Activated CD8-positive, alpha-beta memory T cell treated with anti-CD3 and anti-CD28 coated beads, Interleukin-2, amount 50 U/mL, for 1 hour (primary cell): Measurements from ENCODE around the gene TRAPPC8.
"Not testable (repeated sequence)": the region's sequence is repeated elsewhere in the genome, so short reads cannot be mapped to it uniquely, and the experiment has no call there.

Experiments used
- DNase-seq: peaks from one replicate; pipeline ENCODE4 v3.0.0-alpha.2; 2020; ENCODE audit errors: extremely low read depth

Gene TRAPPC8

GRCh38 chr18:31942999-31943877 lies at the start of gene TRAPPC8:
Gene TRAPPC8, minus strand, starts transcription at chr18:31943128. Its CDS starts 364 bp downstream, at chr18:31942764.
- peak; percentile 86 for DNase-seq

DNA sequence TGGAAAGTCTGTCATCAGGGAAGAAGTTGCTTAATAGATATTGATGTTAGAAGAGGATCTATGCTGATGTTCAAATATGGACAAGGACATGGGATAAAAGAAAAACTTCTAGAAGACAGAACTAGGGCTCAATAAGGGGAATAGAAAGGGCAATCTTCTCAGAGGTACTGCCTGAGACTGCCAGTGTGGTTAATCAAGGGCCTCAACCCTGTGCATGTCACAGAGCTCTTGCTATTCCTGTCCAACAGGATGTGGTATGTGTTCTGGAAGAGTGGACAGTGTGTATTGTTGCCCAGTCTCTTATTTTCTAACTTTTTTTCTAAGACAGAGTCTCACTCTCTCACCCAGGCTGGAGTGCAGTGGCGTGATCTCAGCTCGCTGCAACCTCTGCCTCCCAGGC lies 47.9 kb upstream of the TRAPPC8 start:
- DNase-seq = no peak

DNA sequence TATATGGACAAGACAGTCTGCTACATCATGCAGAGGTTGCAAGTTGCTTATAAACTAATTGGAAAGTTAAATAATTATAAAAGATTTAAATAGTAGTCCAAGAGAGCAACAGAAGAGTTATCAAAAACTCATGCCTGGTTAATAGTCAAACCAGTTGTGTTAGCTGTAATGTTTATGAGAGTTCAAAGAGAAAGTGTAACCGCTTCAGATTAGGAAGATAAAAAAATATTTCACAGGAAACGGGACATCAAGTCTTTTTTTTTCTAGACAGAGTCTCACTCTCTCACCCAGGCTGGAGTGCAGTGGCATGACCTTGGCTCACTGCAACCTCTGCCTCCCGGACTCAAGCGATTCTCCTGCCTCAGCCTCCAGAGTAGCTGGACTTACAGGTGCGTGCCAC lies 41.0 kb upstream of the TRAPPC8 start:
- DNase-seq = no peak

- no peak for DNase-seq
These were observed 40.1 kb upstream of the TRAPPC8 start for GRCh38 chr18:31983020-31983419.

GRCh38 chr18:31980863-31981262 lies 37.9 kb upstream of the TRAPPC8 start:
- DNase-seq = no peak

DNA sequence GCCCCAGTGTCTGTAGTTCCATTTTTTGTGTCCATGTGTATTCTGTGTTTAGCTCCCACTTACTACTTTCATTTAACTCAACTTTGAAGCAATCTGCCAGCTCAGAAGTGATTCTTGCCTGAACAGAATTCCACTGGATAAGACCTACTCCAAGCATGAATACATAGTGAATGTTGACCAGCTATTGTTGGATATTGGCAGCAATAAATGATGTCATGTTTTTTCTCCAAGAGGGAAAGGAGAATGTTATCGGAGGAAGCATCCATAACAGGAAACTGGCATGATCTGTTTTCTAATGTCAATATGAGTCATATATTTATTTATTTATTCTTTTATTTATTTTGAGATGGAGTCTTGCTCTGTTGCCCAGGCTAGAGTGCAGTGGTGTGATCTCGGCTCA lies 36.8 kb upstream of the TRAPPC8 start:
- no peak for DNase-seq

- DNase-seq = no peak
These were observed 35.7 kb upstream of the TRAPPC8 start for GRCh38 chr18:31978616-31979015.

DNA sequence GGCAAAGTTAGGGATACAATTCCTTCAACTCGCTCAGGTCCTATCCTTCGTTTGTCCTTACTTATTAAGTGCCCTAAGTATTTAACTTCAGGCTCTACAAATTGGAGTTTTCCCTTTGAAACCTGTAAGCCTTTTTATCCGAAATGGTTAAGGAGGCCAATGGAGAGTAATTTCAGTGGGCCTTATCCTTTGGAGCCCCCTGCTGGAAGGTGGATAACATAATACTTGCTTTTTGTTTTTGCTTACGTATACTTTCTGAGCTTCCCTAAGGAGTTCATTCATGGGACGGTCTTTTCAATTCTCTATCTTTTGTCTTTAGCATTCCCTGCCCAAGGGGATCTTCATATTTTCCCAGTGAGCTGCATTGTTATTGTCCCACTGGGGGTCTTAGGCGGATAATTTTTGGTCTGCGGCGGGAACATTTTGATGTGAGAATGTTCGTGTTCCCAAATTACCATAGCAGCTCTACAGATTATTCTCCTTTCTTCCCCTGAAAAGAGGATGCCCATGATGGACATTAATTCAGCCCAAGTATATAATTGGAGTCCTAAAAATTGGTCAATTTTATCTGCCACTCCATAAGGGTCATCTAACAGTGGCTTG lies 34.4 kb upstream of the TRAPPC8 start:
- no peak for DNase-seq

DNA sequence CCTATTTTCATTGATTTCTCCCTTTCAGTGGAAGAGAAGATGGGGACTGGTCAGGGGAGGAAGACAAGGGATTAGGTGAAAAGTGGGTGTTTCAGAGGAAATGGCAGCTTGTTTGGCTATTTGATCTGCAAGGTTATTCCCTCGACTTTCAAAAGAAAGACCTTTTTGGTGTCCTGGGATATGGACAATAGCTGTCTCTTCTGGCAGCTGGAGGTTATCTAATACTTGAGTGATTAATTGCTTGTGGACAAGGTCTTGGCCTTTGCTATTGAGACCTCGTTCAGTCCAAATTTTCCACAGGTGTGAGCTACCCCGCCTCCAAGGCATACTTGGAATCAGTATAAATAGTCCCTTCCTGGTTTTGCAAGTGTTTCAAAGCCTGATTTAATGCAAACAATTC lies 33.3 kb upstream of the TRAPPC8 start:
- no peak for DNase-seq

GRCh38 chr18:31973929-31974546 lies 31.1 kb upstream of the TRAPPC8 start:
- DNase-seq = no peak

GRCh38 chr18:31970617-31971016 lies 27.7 kb upstream of the TRAPPC8 start:
- DNase-seq = no peak

DNA sequence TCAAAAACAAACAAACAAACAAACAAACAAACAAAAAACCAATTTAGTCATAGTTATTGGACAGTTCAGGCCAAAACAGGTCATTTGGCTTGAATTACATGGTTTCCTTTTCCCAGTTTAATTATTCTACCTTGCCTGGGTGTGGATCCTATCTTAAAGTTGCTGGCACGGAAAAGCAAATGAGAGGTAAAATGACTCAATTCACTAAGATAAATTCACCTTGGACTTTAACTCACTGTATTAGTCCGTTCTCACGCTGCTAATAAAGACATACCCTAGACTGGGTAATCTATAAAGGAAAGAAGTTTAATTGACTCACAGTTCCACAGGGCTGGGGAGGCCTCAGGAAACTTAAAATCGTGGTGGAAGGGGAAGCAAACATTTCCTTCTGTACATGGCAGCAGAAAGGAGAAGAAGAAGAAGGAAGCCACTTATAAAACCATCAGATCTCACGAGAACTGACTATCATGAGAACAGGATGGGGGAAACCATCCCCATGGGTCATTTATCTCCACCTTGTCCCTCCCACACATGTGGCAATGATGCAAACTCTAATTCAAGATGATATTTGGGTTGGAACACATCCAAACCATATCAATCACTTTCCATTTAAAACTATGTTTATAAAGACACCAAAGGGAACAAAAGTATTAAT lies 22.5 kb upstream of the TRAPPC8 start:
- DNase-seq = no peak

GRCh38 chr18:31957728-31958127 lies 14.8 kb upstream of the TRAPPC8 start:
- no peak for DNase-seq

DNA sequence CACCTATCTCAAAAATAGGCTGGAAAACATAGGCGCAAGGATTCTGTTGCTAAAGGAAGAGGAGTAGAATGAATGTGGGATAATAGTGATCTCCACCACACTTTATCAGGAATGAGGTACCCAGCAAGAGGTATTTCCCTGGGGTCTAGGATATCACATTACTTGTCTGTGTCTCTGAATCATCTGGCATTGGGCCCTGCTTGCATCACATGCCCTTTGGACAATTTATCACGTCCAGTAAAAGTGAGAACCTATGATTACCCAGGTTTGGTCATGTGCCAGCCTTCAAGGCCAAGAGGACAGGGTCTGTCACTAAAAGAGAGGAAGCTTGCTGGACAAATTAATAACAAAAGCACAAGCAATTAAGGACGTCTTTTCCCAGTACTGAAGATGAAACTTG lies 11.4 kb upstream of the TRAPPC8 start:
- DNase-seq = no peak

DNA sequence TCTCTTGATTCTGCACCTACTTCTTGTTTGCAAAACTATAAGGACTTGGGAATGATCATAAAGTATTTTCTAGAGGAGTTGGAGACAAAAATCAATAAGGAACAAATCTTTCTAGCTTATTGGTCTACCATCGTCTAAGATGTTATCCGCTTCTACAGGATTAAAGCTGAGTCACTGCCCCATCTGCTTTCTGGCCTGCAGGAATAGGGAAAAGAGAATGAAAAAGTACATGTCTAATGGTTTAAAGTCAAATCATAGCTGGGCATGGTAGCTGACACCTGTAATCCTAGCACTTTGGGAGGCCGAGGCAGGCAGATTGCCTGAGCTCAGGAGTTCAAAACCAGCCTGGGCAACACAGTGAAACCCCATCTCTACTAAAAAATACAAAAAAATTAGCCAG lies 10.8 kb upstream of the TRAPPC8 start:
- not testable (repeated sequence) for DNase-seq

GRCh38 chr18:31952223-31952622 lies 9.3 kb upstream of the TRAPPC8 start:
- DNase-seq = no peak

- DNase-seq = no peak
These were observed 7.7 kb upstream of the TRAPPC8 start for GRCh38 chr18:31950583-31950982.

GRCh38 chr18:31948349-31948748 lies 5.4 kb upstream of the TRAPPC8 start:
- DNase-seq = not testable (repeated sequence)

- no peak for DNase-seq
These were observed 3.5 kb upstream of the TRAPPC8 start for GRCh38 chr18:31946305-31947046.

DNA sequence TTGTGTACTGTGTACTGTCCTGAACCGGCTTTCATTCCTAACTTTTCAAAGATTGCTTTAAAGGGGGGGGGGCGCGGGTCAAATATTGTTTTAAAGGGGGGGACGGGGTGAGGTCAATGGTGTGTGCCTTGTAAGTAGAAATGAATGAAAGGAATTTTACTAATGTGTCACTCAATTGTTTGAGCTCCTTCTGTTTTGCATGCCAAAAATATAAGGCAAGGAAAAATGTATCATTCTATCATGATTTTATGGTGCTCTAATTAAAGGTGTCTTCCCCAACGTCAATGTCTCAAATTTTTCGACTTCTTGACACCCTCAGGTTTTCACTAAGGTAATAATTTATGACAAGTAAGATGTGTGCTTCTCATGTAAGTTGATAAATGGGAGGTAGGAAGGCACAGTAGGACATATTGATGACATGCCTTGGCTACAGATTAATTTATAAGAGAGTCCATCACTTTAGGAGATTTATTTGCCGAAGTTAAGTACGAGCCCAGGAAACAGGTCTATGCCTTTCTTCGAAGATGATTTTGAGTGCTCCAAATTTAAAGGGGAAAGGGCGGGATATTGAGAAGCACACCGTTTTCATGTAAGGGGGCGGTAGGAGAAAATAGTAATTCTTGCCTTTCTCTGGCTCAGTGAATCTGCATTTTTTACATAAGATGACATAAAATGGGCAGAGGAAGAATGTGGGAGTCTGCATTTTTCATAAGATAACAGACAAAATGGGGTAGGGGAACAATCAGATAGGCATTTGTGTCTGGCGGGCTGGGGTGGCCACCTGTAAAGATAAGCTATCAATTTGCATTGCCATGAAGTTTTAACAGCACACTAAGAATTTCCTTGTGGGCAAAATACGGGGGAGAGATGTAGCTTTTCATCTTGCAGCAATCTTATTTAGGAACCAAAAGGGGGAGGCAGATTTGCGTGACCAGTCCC lies 1.2 kb upstream of the TRAPPC8 start:
- DNase-seq = no peak
